Activated naive CD4-positive, alpha-beta T cell treated with anti-CD3 and anti-CD28 coated beads, Interleukin-2, amount 50 U/mL, for 16 hours (primary cell): ENCODE measurements around the gene LIPC.

Experiments used
- DNase-seq: peaks from one replicate; pipeline ENCODE4 v3.0.0-alpha.2; 2020

LIPC gene

DNA sequence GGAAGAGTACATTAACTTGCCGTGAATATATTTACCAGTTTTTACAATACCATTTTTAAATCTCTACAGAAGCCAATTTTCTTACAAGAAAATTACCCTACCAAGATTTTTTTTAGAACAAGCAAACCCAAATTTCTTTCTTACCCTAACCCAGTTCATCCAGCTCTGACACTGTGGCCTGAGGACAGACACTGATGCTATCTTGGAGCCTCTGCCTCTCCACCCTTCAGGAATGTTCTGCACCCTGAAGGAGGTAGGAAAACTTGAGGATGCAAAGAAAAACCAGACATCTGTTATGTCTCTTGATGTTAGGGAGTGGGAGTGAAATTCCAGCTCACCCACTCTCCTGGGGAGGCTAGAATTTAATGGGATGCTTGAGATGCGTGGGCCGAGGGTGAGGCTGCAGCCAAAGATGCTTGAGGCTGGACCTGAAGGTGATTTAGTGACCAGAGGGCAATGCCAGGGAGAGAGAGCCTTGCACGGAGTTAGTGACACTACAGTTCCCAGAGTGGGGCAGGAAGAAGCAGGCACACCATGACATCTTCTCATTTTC, 69.9 kb downstream of the LIPC start:
- DNase-seq: no peak

GRCh38 chr15:58503139-58504027, 71.6 kb downstream of the LIPC start:
- no peak for DNase-seq

- no peak for DNase-seq
These were observed 73.0 kb downstream of the LIPC start for GRCh38 chr15:58504674-58505234.

DNA sequence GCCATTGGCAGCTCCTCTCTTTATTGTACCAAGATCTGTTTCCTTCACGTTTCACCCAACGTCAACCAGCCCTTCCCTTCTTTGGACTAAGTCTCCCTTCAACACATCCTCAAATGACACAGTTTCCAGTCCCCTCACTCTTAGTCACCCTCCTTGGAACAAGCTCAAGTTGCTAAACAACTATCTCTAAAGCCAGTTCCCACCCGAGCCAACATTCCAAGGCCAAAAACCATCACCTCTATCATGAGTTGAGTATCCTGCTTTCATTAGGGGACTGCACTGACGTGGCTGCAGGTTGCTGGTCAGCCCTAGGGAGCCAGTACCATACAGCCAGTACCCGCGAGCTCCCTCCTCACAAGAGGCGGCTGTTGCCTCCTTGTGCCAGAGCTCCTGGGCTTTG, 73.8 kb downstream of the LIPC start:
- DNase-seq: no peak

- DNase-seq: no peak
These were observed 74.3 kb downstream of the LIPC start for GRCh38 chr15:58506064-58506490.

GRCh38 chr15:58506783-58507668, 75.2 kb downstream of the LIPC start:
- DNase-seq: no peak

GRCh38 chr15:58509556-58509955, 77.8 kb downstream of the LIPC start:
- DNase-seq: no peak

DNA sequence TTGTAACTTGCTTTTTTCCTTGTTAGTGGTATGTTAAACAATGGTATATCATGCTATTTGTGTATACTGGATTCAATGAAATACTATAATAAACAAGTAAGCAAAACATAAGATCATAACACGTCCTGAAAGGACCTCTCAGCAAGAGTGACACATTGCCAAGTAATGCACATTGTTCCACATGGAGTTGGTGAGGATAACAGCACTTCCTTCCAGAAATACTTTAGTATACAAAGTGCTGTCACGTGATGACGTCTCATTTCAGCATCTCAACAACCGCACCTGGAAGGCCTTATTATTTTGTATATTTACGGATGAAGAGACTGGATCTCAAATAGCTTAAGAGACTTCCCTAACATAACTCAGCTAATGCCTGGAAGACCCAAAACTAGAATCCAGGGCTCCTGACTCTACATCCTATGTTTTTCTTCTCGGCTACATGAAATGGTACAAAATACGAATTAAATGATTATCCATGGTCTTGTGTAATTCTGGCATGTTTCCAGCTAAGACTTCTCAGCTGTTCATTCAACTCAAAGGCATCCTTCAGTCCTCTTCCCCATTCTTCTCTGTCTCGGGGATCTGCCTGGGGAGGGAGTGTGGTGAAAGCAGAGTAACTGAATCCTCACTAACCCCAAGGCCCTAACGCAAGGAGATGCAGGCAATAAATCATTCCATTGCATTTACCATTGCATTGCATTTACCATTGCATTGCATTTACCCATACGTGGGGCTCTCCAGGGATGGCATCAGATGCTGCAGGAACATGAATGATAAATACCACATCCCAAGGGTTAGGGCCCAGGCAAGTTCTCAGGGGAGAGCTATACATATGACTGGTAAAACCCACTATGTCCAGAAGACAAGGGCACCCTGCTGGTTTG, 79.2 kb downstream of the LIPC start:
- DNase-seq: no peak

DNA sequence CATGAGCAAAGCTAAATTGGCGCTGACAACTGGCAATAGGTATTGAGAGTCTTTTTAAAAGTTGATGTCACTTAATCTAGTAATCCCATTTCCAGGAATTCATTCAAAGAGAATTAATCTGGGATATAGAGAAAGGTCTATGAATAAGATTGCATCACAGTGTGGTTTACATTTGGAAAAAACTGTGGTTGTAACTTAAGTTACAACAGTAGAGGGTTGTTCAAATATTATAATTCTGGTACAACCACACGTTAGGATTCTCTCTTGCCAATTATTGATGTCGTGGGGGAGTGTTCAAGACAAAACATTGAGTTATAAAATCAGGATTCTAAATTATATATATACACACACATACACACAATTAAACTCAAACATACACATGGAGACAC, 79.8 kb downstream of the LIPC start:
- no peak for DNase-seq

- no peak for DNase-seq
These were observed 80.7 kb downstream of the LIPC start for GRCh38 chr15:58512522-58512921.

DNA sequence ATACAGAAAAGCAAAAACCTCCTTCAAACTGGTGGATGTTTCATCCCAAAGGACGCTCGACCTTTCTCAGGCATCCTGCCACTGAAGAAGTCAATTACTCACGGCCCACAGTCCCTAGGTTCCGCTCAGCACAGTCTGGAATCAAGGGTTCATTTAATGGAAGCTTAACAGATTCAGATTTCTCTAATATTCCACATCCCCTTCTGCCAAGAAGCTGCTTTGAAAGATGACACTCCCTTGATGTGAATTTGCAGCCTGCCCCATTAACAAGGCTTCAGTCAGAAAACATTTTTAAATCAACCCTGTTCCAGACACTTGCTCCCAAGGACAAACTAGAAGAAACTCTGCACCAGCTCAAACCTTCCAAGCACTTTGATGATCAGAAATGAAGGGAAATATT, 81.2 kb downstream of the LIPC start:
- no peak for DNase-seq

- no peak for DNase-seq
These were observed 82.0 kb downstream of the LIPC start for GRCh38 chr15:58513726-58514336.

DNA sequence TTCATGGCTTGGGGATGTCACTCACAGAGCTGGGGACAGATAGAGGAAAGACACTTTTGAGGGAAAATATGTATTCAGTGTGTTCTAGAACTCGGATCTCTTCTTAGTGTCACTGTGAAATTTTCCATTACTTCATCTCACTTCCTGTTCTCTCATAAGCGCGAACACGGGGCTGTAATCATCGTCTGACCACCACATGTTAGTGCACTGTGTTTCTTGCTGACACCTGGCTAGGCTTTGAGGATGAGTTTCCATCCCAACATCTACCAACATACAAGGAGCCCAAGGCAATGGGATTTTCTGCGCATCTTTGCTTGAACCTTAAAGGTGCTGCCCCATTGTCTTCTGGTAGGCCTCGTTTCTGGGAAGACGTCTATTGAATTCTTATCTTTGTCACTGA, 84.0 kb downstream of the LIPC start:
- DNase-seq: no peak

DNA sequence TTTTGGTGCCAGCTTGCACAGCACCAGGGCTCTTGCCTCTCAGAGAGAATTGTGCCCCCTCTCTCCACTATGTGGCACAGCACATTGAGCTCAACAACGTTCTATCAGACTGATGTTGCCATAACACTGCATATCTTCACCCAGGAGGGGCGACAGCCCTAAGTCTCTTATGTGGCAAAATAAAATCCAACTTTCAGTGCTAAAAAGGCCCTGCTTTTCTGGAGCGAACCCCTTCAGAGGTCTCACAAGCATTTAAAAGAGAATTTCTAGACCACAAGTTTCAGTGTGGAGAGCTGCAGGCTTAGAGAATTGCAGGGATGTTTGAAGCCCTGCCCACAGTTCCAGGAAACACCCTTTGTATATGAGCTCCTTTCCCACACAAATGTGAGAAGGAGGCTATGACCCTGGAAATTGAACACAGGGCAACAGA, 85.5 kb downstream of the LIPC start:
- no peak for DNase-seq

- no peak for DNase-seq
These were observed 86.1 kb downstream of the LIPC start for GRCh38 chr15:58517682-58518525.

DNA sequence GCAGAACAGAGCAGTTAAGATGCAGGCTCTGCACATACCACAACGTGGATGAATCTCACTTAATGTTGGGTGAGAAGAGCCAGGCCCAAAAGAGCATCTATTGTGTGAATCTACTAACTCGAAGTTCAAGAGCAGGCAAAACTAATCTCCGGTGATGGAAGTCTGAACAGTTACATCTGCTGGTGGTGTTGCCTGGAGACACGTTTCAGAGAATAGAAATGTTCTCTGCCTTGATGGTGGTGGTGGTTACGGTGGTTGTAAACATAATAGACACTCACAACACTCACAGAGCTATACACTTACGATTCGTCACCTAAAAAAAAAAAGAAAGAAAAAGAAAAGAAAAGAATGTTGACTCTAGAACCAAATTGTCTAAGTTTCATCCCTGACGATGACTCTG, 86.8 kb downstream of the LIPC start:
- no peak for DNase-seq

DNA sequence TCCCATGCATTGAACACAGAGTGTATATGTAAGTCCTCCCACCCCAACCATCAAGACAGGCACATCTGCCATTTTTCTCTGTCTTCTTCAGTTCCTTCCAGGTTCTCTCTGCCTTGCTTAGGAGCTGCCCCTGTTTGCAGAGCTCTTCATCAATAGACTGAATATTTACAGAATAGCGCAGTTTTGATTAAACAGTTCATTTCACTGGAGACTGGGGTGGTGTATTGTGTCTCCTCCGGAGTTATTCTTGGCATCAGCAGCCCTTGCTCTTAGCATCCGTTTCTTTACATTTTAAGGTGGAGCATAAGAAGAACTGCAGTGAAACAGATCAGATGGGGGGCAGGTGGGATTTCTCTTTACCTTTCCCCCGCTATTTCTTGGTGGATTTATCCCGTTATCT, 87.7 kb downstream of the LIPC start:
- DNase-seq: no peak

GRCh38 chr15:58520464-58520863, 88.7 kb downstream of the LIPC start:
- DNase-seq: no peak

GRCh38 chr15:58520936-58521292, 89.1 kb downstream of the LIPC start:
- no peak for DNase-seq

- DNase-seq: no peak
These were observed 89.7 kb downstream of the LIPC start for GRCh38 chr15:58521293-58521991.
